Measurements from ENCODE around the gene OAT. TPM values are rescaled to one million over a fixed set of nuclear protein-coding genes. Genes with fewer than 3 reads are reported as not detected.
A peak's percentile ranks its signal among the peaks of the same experiment; 100 is the strongest.
"Not testable (repeated sequence)": the region's sequence is repeated elsewhere in the genome, so short reads cannot be mapped to it uniquely, and the experiment has no call there.

Gene OAT
- total RNA-seq, 1 experiment from 2014 or later, result 241 TPM

DNA sequence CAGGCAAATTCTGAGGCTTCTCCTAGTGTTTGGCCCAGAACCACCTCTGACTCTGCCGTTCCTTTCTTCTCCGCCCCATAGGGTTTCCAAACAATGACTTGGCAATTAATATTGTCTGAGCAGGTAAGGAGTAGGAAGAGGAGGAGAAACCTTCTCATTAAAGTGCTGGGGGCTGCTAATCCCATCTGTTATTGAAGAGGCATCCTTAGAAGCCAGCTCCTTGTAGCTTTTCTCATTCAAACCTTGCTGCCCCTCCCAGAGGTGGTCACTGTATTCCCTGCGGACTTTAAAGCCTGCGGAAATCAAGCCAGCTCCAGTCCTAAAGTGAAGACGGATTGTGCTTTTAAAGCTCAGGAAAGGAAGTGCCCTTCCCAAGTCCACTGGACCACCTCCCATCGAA, 32.6 kb upstream of the OAT start:
- Histone ChIP-seq H3K27me3 (ENCODE audit: control insufficient read depth, insufficient read depth, low read length) (peaks cover 48% of the 10 kb centered on the region), H3K36me3 (replicated peaks; ENCODE audit: control insufficient read depth, insufficient read depth, low read length) (no peaks in the 10 kb centered on the region), H3K4me3 (ENCODE audit: insufficient read depth, low read depth, low read length) (no peak overlapping the region)
- peak; percentile 51 for DNase-seq

GRCh38 chr10:124450783-124451057, 32.0 kb upstream of the OAT start:
- peaks cover 52% of the 10 kb centered on the region for H3K27me3 ChIP-seq (ENCODE audit: control insufficient read depth, insufficient read depth, low read length)
- DNase-seq, result no peak
- no peak overlapping the region for H3K4me3 ChIP-seq (ENCODE audit: insufficient read depth, low read depth, low read length)
- no peaks in the 10 kb centered on the region for H3K36me3 ChIP-seq (replicated peaks; ENCODE audit: control insufficient read depth, insufficient read depth, low read length)

GRCh38 chr10:124450012-124450782, 31.5 kb upstream of the OAT start, which contains the start of gene NKX1-2:
NKX1-2 (minus strand) TSS chr10:124450035; CDS start chr10:124449943, 92 bp downstream.
- peak; percentile 97 for DNase-seq
- Histone ChIP-seq H3K36me3 (replicated peaks; ENCODE audit: control insufficient read depth, insufficient read depth, low read length) (no peaks in the 10 kb centered on the region), H3K27me3 (ENCODE audit: control insufficient read depth, insufficient read depth, low read length) (peaks cover 56% of the 10 kb centered on the region), H3K4me3 (ENCODE audit: insufficient read depth, low read depth, low read length) (peak within 1 kb of the TSS; percentile 70)

GRCh38 chr10:124449170-124450011, 30.7 kb upstream of the OAT start:
- Histone ChIP-seq H3K27me3 (ENCODE audit: control insufficient read depth, insufficient read depth, low read length) (peaks cover 57% of the 10 kb centered on the region), H3K36me3 (replicated peaks; ENCODE audit: control insufficient read depth, insufficient read depth, low read length) (no peaks in the 10 kb centered on the region), H3K4me3 (ENCODE audit: insufficient read depth, low read depth, low read length) (peak overlapping the region; percentile 70)
- DNase-seq, result peak; percentile 74

- Histone ChIP-seq H3K4me3 (ENCODE audit: insufficient read depth, low read depth, low read length) (peak overlapping the region; percentile 70), H3K27me3 (ENCODE audit: control insufficient read depth, insufficient read depth, low read length) (peaks cover 57% of the 10 kb centered on the region), H3K36me3 (replicated peaks; ENCODE audit: control insufficient read depth, insufficient read depth, low read length) (no peaks in the 10 kb centered on the region)
- DNase-seq, result peak; percentile 88
Measured at GRCh38 chr10:124448696-124449169, 30.0 kb upstream of the OAT start.

GRCh38 chr10:124447751-124448466, 29.2 kb upstream of the OAT start:
- peak; percentile 81 for DNase-seq
- H3K27me3 ChIP-seq (ENCODE audit: control insufficient read depth, insufficient read depth, low read length), result peaks cover 57% of the 10 kb centered on the region
- no peaks in the 10 kb centered on the region for H3K36me3 ChIP-seq (replicated peaks; ENCODE audit: control insufficient read depth, insufficient read depth, low read length)
- peak overlapping the region; percentile 70 for H3K4me3 ChIP-seq (ENCODE audit: insufficient read depth, low read depth, low read length)

- Histone ChIP-seq H3K27me3 (ENCODE audit: control insufficient read depth, insufficient read depth, low read length) (peaks cover 56% of the 10 kb centered on the region), H3K4me3 (ENCODE audit: insufficient read depth, low read depth, low read length) (peak overlapping the region; percentile 70), H3K36me3 (replicated peaks; ENCODE audit: control insufficient read depth, insufficient read depth, low read length) (no peaks in the 10 kb centered on the region)
- peak; percentile 77 for DNase-seq
Measured at GRCh38 chr10:124446830-124447750, 28.4 kb upstream of the OAT start.

GRCh38 chr10:124441694-124442093, 23.0 kb upstream of the OAT start:
- H3K27me3 ChIP-seq (ENCODE audit: control insufficient read depth, insufficient read depth, low read length), result peaks cover 15% of the 10 kb centered on the region
- not testable (repeated sequence) for H3K36me3 ChIP-seq (replicated peaks; ENCODE audit: control insufficient read depth, insufficient read depth, low read length); DNase-seq; H3K4me3 ChIP-seq (ENCODE audit: insufficient read depth, low read depth, low read length)

- no peaks in the 10 kb centered on the region for H3K27me3 ChIP-seq (ENCODE audit: control insufficient read depth, insufficient read depth, low read length)
- no peak for DNase-seq
- no peaks in the 10 kb centered on the region for H3K36me3 ChIP-seq (replicated peaks; ENCODE audit: control insufficient read depth, insufficient read depth, low read length)
- no peak overlapping the region for H3K4me3 ChIP-seq (ENCODE audit: insufficient read depth, low read depth, low read length)
Measured at GRCh38 chr10:124436191-124436638, 17.5 kb upstream of the OAT start.

DNA sequence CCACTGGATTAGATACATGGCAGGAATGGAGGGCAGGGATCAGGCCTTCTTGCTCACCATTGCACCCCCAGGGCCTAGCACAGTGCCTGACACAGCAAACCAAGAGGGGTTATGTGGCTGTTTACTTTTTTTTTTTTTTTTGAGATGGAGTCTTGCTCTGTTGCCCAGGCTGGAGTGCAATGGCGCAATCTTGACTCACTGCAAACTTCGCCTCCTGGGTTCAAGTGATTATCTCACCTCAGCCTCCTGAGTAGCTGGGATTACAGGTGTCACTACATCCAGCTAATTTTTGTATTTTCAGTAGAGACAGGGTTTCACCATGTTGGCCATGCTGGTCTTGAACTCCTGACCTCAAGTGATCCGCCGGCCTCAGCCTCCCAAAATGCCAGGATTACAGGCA, 17.0 kb upstream of the OAT start:
- H3K4me3 ChIP-seq (ENCODE audit: insufficient read depth, low read depth, low read length); DNase-seq; H3K27me3 ChIP-seq (ENCODE audit: control insufficient read depth, insufficient read depth, low read length); H3K36me3 ChIP-seq (replicated peaks; ENCODE audit: control insufficient read depth, insufficient read depth, low read length): not testable (repeated sequence)

- Histone ChIP-seq H3K36me3 (replicated peaks; ENCODE audit: control insufficient read depth, insufficient read depth, low read length) (no peaks in the 10 kb centered on the region), H3K27me3 (ENCODE audit: control insufficient read depth, insufficient read depth, low read length) (no peaks in the 10 kb centered on the region), H3K4me3 (ENCODE audit: insufficient read depth, low read depth, low read length) (no peak overlapping the region)
- DNase-seq, result no peak
Measured at GRCh38 chr10:124433461-124433860, 14.7 kb upstream of the OAT start.

- Histone ChIP-seq H3K36me3 (replicated peaks; ENCODE audit: control insufficient read depth, insufficient read depth, low read length) (no peaks in the 10 kb centered on the region), H3K4me3 (ENCODE audit: insufficient read depth, low read depth, low read length) (no peak overlapping the region), H3K27me3 (ENCODE audit: control insufficient read depth, insufficient read depth, low read length) (no peaks in the 10 kb centered on the region)
- DNase-seq, result no peak
Measured at GRCh38 chr10:124430077-124430476, 11.4 kb upstream of the OAT start.

GRCh38 chr10:124429576-124429975, 10.9 kb upstream of the OAT start:
- H3K4me3 ChIP-seq (ENCODE audit: insufficient read depth, low read depth, low read length), result no peak overlapping the region
- DNase-seq, result no peak
- no peaks in the 10 kb centered on the region for H3K27me3 ChIP-seq (ENCODE audit: control insufficient read depth, insufficient read depth, low read length)
- H3K36me3 ChIP-seq (replicated peaks; ENCODE audit: control insufficient read depth, insufficient read depth, low read length), result no peaks in the 10 kb centered on the region

Measured in H7 (cell line).